Testis (tissue), 3 donors: ENCODE data around the gene VAPB. TPM values are rescaled to one million over a fixed set of nuclear protein-coding genes. Genes with fewer than 3 reads are reported as not detected.

Experiments used
- DNase-seq: peaks from one replicate; pipeline ENCODE4 v3.0.0-alpha.2; 2019
- H3K27ac ChIP-seq, 2 donors: fragments of 200-600 bp; sonication (generic); one replicate each; pipeline ENCODE4 v1.5.1; 2019
- H3K27me3 ChIP-seq: fragments of 200-600 bp; sonication (generic); one replicate; pipeline ENCODE4 v1.5.1; 2019
- H3K36me3 ChIP-seq: fragments of 200-600 bp; sonication (generic); one replicate; pipeline ENCODE4 v1.5.1; 2017; ENCODE audit warnings: low read depth; ENCODE audit errors: missing control alignments
- H3K4me1 ChIP-seq: fragments of 200-600 bp; sonication (generic); one replicate; pipeline ENCODE4 v1.5.1; 2019
- H3K4me3 ChIP-seq, 2 donors: fragments of 200-600 bp; sonication (generic); one replicate each; pipeline ENCODE4 v1.5.1; 2017 to 2019
- H3K9me3 ChIP-seq: fragments of 200-600 bp; sonication (generic); one replicate; pipeline ENCODE4 v1.5.1; 2017
- CTCF ChIP-seq, 3 experiments: fragments of 450-650 bp in 2 of 3; fragments of 200-600 bp in 1 of 3; sonication (generic) in 1 of 3; IDR thresholded peaks; one replicate each; pipeline ENCODE4 v1.5.1; 2016 to 2019; ENCODE audit warnings: antibody characterized with exemption in 3 of 3, mild to moderate bottlenecking in 2 of 3, moderate library complexity in 1 of 3
- POLR2A ChIP-seq: fragments of 450-650 bp; IDR thresholded peaks from one replicate; pipeline ENCODE4 v1.6.1; 2017; ENCODE audit warnings: antibody characterized with exemption, mild to moderate bottlenecking, moderate library complexity
- WGBS, 2 donors: methylation state at CpG; one replicate each; pipeline ENCODE4 v1.1.5; 2018; 5-methylcytosine and 5-hydroxymethylcytosine counted together
- intact Hi-C: fragments of 100-400 bp; cut with DNase I; formaldehyde crosslinking; loops from one replicate; pipeline ENCODE4 v1.15.1; 2023; ENCODE audit warnings: low total_unique reads
- polyA plus RNA-seq: library from polyadenylated mRNA; stranded (reverse); fragments of 350-450 nt; fragmentation: Illumina TruSeq; extraction: RNeasy Lipid Tissue Mini Kit (QIAGEN cat#74804); gene quantifications from one replicate; pipeline ENCODE4 v1.2.3, GENCODE V29; 2014; ENCODE audit warnings: low read depth, low replicate concordance; ENCODE audit not compliant: insufficient read depth
- total RNA-seq, 2 donors: library from RNA; depleted of rRNA; stranded (reverse); fragments of >200 nt; gene quantifications; one replicate each; pipeline ENCODE4 v1.2.3, GENCODE V29; 2016

VAPB gene
- total and polyA plus RNA-seq, 3 donors from 2014 or later = 23.5 to 31.4 (median 23.8) TPM

- Histone ChIP-seq H3K27me3 (no peaks in the 10 kb centered on the region), H3K9me3 (no peaks in the 10 kb centered on the region), H3K4me1 (no peaks in the 10 kb centered on the region), H3K36me3 (no peaks in the 10 kb centered on the region), H3K4me3 (no peak overlapping the region), H3K27ac (no peak overlapping the region)
- intact Hi-C loops = no loop called here
- TF ChIP-seq CTCF (IDR thresholded peaks at IDR 0.05) (no peak), POLR2A (no peak)
- 82 to 89% methylated on average over 10 of the region's 10 CpGs for WGBS, 2 donors
- DNase-seq = no peak
These were observed 13.2 kb upstream of the VAPB start for GRCh38 chr20:58375759-58376352.

GRCh38 chr20:58377017-58377416 is 12.0 kb upstream of the VAPB start:
- TF ChIP-seq CTCF (IDR thresholded peaks at IDR 0.05) (no peak), POLR2A (no peak)
- Histone ChIP-seq H3K4me3 (no peak overlapping the region), H3K36me3 (no peaks in the 10 kb centered on the region), H3K9me3 (no peaks in the 10 kb centered on the region), H3K4me1 (no peaks in the 10 kb centered on the region), H3K27me3 (no peaks in the 10 kb centered on the region), H3K27ac (no peak overlapping the region)
- WGBS, 2 donors = 92 to 95% methylated on average over 1 of the region's 1 CpG
- intact Hi-C loops = no loop called here
- DNase-seq = no peak

- intact Hi-C loops = no loop called here
These were observed 11.1 kb upstream of the VAPB start for GRCh38 chr20:58377766-58378401.

GRCh38 chr20:58378704-58379103 is 10.3 kb upstream of the VAPB start:
- H3K36me3 ChIP-seq = no peaks in the 10 kb centered on the region
- 75 to 76% methylated on average over 3 of the region's 3 CpGs for WGBS, 2 donors
- no peaks in the 10 kb centered on the region for H3K4me1 ChIP-seq
- H3K27ac ChIP-seq = no peak overlapping the region
- no peaks in the 10 kb centered on the region for H3K27me3 ChIP-seq
- TF ChIP-seq POLR2A = no peak
- TF ChIP-seq CTCF (IDR thresholded peaks at IDR 0.05) = no peak
- no peak for DNase-seq
- intact Hi-C loops = no loop called here
- no peaks in the 10 kb centered on the region for H3K9me3 ChIP-seq
- H3K4me3 ChIP-seq = no peak overlapping the region

More at GRCh38 chr20:58377766-58378401, 11.1 kb upstream of the VAPB start:
- Histone ChIP-seq H3K9me3 (no peaks in the 10 kb centered on the region), H3K27me3 (no peaks in the 10 kb centered on the region), H3K27ac (no peak overlapping the region), H3K4me1 (no peaks in the 10 kb centered on the region), H3K4me3 (no peak overlapping the region), H3K36me3 (no peaks in the 10 kb centered on the region)
- TF ChIP-seq POLR2A (no peak), CTCF (IDR thresholded peaks at IDR 0.05) (no peak)
- no peak for DNase-seq
- WGBS, 2 donors = 75 to 82% methylated on average over 7 of the region's 7 CpGs

GRCh38 chr20:58381627-58382026 is 7.4 kb upstream of the VAPB start:
- no peaks in the 10 kb centered on the region for H3K4me1 ChIP-seq
- no peaks in the 10 kb centered on the region for H3K9me3 ChIP-seq
- no peaks in the 10 kb centered on the region for H3K27me3 ChIP-seq
- WGBS, 2 donors = 93 to 97% methylated on average over 7 of the region's 7 CpGs
- H3K4me3 ChIP-seq = no peak overlapping the region
- intact Hi-C loops = no loop called here
- TF ChIP-seq CTCF (IDR thresholded peaks at IDR 0.05) (no peak), POLR2A (no peak)
- no peak overlapping the region for H3K27ac ChIP-seq
- DNase-seq = no peak
- no peaks in the 10 kb centered on the region for H3K36me3 ChIP-seq
